SK-N-SH (cell line): ENCODE data around the gene BMP2K. TPM values are rescaled to one million over a fixed set of nuclear protein-coding genes. Genes with fewer than 3 reads are reported as not detected.

ENCODE experiments used
- CTCF ChIA-PET: fragments of 300-600, 350-600 bp; formaldehyde crosslinking; extraction: SDS; loops from one replicate; lab custom pipeline; 2021; lab: Yijun Ruan, JAX
- POLR2A ChIA-PET: fragments of 350-600 bp; sonication (Branson Sonifier 250); formaldehyde crosslinking; extraction: SDS; loops from one replicate; lab custom pipeline; 2020; ENCODE audit warnings: antibody characterized with exemption, inconsistent platforms; lab: Yijun Ruan, JAX
- DNase-seq: peaks from one replicate; pipeline ENCODE4 v3.0.0; 2012
- H2AFZ ChIP-seq: fragments of 200-600 bp; sonication (generic); 2 replicates; pipeline ENCODE4 v1.8.1; 2016; ENCODE audit warnings: antibody characterized with exemption, mild to moderate bottlenecking, low read depth
- H3F3A ChIP-seq: fragments of 200-600 bp; sonication (generic); replicated peaks from 2 replicates; pipeline ENCODE3; 2016; ENCODE audit warnings: antibody characterized with exemption, mild to moderate bottlenecking; ENCODE audit not compliant: insufficient read depth
- H3K27ac ChIP-seq, 2 experiments: fragments of 200-500 bp in 1 of 2; fragments of 200-600 bp in 1 of 2; sonication (Bioruptor generic) in 1 of 2; sonication (generic), shearing (Covaris generic) in 1 of 2; 2 replicates each; pipeline versions ENCODE4 v1.5.1 to v1.6.1; 2014 to 2016; ENCODE audit warnings: low read depth in 2 of 2, inconsistent platforms in 1 of 2, low read length in 1 of 2, mild to moderate bottlenecking in 1 of 2, mixed read lengths in 1 of 2
- H3K27me3 ChIP-seq: fragments of 200-600 bp; sonication (generic), shearing (Covaris generic); 2 replicates; pipeline ENCODE4 v1.6.1; 2016; ENCODE audit warnings: mixed run types; ENCODE audit not compliant: insufficient read depth
- H3K36me3 ChIP-seq, 2 experiments: fragments of 200-500 bp in 1 of 2; fragments of 200-600 bp in 1 of 2; sonication (Bioruptor generic) in 1 of 2; sonication (generic) in 1 of 2; replicated peaks in 1 of 2; 2 replicates each; pipeline versions ENCODE3 to v1.5.1; 2014 to 2016; ENCODE audit warnings: low read length in 1 of 2, mild to moderate bottlenecking in 1 of 2; ENCODE audit not compliant: insufficient read depth in 2 of 2, control insufficient read depth in 1 of 2
- H3K4me1 ChIP-seq, 2 experiments: fragments of 200-500 bp in 1 of 2; fragments of 200-600 bp in 1 of 2; sonication (Bioruptor generic) in 1 of 2; sonication (generic), shearing (Covaris generic) in 1 of 2; 2 replicates each; pipeline versions ENCODE4 v1.5.1 to v1.6.1; 2014 to 2016; ENCODE audit warnings: low read depth in 1 of 2, low read length in 1 of 2, mixed run types in 1 of 2; ENCODE audit not compliant: insufficient read depth in 2 of 2, control insufficient read depth in 1 of 2
- H3K4me2 ChIP-seq: fragments of 200-600 bp; sonication (generic), shearing (Covaris generic); 2 replicates; pipeline ENCODE4 v1.6.1; 2017; ENCODE audit warnings: mixed run types
- H3K4me3 ChIP-seq, 2 experiments: fragments of 200-500 bp in 1 of 2; fragments of 200-600 bp in 1 of 2; sonication (Bioruptor generic) in 1 of 2; sonication (generic), shearing (Covaris generic) in 1 of 2; 2 replicates each; pipeline versions ENCODE4 v1.5.1 to v1.8.1; 2014 to 2016; ENCODE audit warnings: low read depth in 2 of 2, inconsistent platforms in 1 of 2, low read length in 1 of 2, mild to moderate bottlenecking in 1 of 2, mixed read lengths in 1 of 2, moderate library complexity in 1 of 2
- H3K79me2 ChIP-seq: fragments of 200-600 bp; sonication (generic); 2 replicates; pipeline ENCODE4 v1.8.1; 2017; ENCODE audit warnings: mild to moderate bottlenecking; ENCODE audit not compliant: insufficient read depth
- H3K9ac ChIP-seq: fragments of 200-600 bp; sonication (generic); 2 replicates; pipeline ENCODE4 v1.6.1; 2017; ENCODE audit warnings: mixed run types
- H3K9me2 ChIP-seq: fragments of 200-600 bp; sonication (generic); 2 replicates; pipeline ENCODE4 v1.6.1; 2017; ENCODE audit warnings: mixed run types
- H3K9me3 ChIP-seq: fragments of 200-600 bp; sonication (generic); 2 replicates; pipeline ENCODE4 v1.6.1; 2017; ENCODE audit warnings: mixed run types, mild to moderate bottlenecking, moderate library complexity
- H4K20me1 ChIP-seq: fragments of 200-600 bp; sonication (generic); 2 replicates; pipeline ENCODE4 v1.6.1; 2017; ENCODE audit warnings: mild to moderate bottlenecking, mixed run types; ENCODE audit not compliant: insufficient read depth
- CHD2 ChIP-seq: fragments of 150-350 bp; IDR thresholded peaks from 2 replicates; pipeline ENCODE4 v1.6.1; 2018; ENCODE audit warnings: low read length; ENCODE audit not compliant: partially characterized antibody
- CTCF ChIP-seq: fragments of 200-600 bp; sonication (generic); IDR thresholded peaks from 2 replicates; pipeline ENCODE4 v1.6.1; 2017; ENCODE audit warnings: antibody characterized with exemption, mild to moderate bottlenecking, moderate library complexity
- FOSL2 ChIP-seq: IDR thresholded peaks from 2 replicates; pipeline ENCODE4 v1.4.0; 2012; ENCODE audit warnings: low read depth, mild to moderate bottlenecking, moderate library complexity, borderline replicate concordance
- JUND ChIP-seq: IDR thresholded peaks from 2 replicates; pipeline ENCODE4 v1.4.0; 2012
- PBX3 ChIP-seq: IDR thresholded peaks from 2 replicates; pipeline ENCODE4; 2012
- POLR2AphosphoS5 ChIP-seq: IDR thresholded peaks from 2 replicates; pipeline ENCODE4 v1.6.1; 2012; ENCODE audit warnings: low read depth, low read length
- SIN3A ChIP-seq: IDR thresholded peaks from 2 replicates; pipeline ENCODE4 v1.6.1; 2012; ENCODE audit warnings: low read depth, mild to moderate bottlenecking, low read length, moderate library complexity, borderline replicate concordance
- TCF12 ChIP-seq: IDR thresholded peaks from 2 replicates; pipeline ENCODE4 v1.4.0; 2012
- WGBS: methylation state at CpG from one replicate; pipeline ENCODE4 v1.1.6; 2017; ENCODE audit warnings: low lambda C conversion rate; 5-methylcytosine and 5-hydroxymethylcytosine counted together
- polyA plus RNA-seq, 3 experiments: library from polyadenylated mRNA; depleted of rRNA; stranded (reverse); fragments of >200 nt; gene quantifications; 2 replicates each; pipeline ENCODE4 v1.2.3, GENCODE V29; 2012

The BMP2K gene
- polyA plus RNA-seq, 1 of the 3 experiments (the other 2 are of a cell fraction), result 7.2 TPM

- TF ChIP-seq FOSL2, result no peak
These were observed 6.0 kb upstream of the BMP2K start (continued) for GRCh38 chr4:78770091-78770642.

- 38% methylated on average over 4 of the region's 4 CpGs for WGBS
- POLR2A ChIA-PET, result no interaction called here
These were observed 3.5 kb upstream of the BMP2K start for GRCh38 chr4:78772526-78773091.

More at GRCh38 chr4:78772526-78773091, 3.5 kb upstream of the BMP2K start:
- peaks cover 0 to under 1% of the 10 kb centered on the region in 2 experiments; a peak in 3 of 4 replicates for H3K4me1 ChIP-seq
- no peaks in the 10 kb centered on the region for H3K9me3 ChIP-seq
- CTCF ChIA-PET, result no interaction called here
- H3K4me2 ChIP-seq, result no peak overlapping the region
- H3K9ac ChIP-seq, result no peak overlapping the region
- no peaks in the 10 kb centered on the region for H3K36me3 ChIP-seq
- no peaks in the 10 kb centered on the region for H3K27me3 ChIP-seq
- H3K27ac ChIP-seq, result 0 out of 4 replicates have a peak overlapping the region, but pooled peaks of 1 of the 2 experiments have one; percentile 1
- no peak for DNase-seq
- peaks cover 7% of the 10 kb centered on the region for H4K20me1 ChIP-seq
- no peak overlapping the region for H2AFZ ChIP-seq
- peaks cover 20% of the 10 kb centered on the region for H3F3A ChIP-seq
- H3K4me3 ChIP-seq, result no peak overlapping the region
- no peaks in the 10 kb centered on the region for H3K9me2 ChIP-seq
- peak; percentile 82 for TF ChIP-seq TCF12
- peak; percentile 44; the same call in 1 of the 2 replicates for TF ChIP-seq FOSL2
- TF ChIP-seq POLR2AphosphoS5, result no peak
- TF ChIP-seq CHD2, result no peak
- no peak for TF ChIP-seq SIN3A
- peak; percentile 33 for TF ChIP-seq JUND
- peak; percentile 69 for TF ChIP-seq PBX3
- no peak for TF ChIP-seq CTCF
- TF ChIP-seq, all 33 proteins: peak for 4
- peaks cover 11% of the 10 kb centered on the region for H3K79me2 ChIP-seq
